IPS-NIHi7 (cell line): ENCODE measurements around the gene TMEM181.
"Not testable (repeated sequence)": the region's sequence is repeated elsewhere in the genome, so short reads cannot be mapped to it uniquely, and the experiment has no call there.

ENCODE experiments used
- DNase-seq: peaks from one replicate; pipeline ENCODE4 v3.0.0; 2012; ENCODE audit warnings: mixed read lengths; ENCODE audit errors: extremely low spot score

TMEM181 gene

GRCh38 chr6:158536891-158537798, 22.7 kb upstream of the TMEM181 start:
- peak; percentile 85 for DNase-seq

DNA sequence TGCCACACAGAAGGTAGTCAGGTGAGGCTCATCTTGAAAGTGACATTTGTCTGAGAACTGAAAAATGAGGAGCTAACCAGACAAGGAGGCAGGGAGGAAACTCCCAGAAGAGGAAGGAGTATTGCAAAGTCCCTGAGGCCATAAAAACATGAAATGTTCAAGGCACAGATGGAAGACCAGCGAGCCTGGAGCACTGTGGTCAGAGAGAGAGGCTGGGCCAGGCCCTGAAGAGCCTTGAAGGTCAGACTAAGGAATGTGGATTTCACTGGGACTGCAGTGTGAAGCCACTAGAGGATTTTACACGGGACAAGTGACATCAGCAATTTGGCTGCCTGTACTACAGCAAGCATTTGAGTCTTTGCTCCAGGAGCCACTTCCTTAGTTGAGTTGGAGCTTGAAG, 21.1 kb upstream of the TMEM181 start:
- DNase-seq: no peak

GRCh38 chr6:158539413-158539812, 20.5 kb upstream of the TMEM181 start:
- DNase-seq: no peak

GRCh38 chr6:158539881-158540280, 20.0 kb upstream of the TMEM181 start:
- no peak for DNase-seq

- no peak for DNase-seq
Observed at GRCh38 chr6:158543606-158544185, 16.2 kb upstream of the TMEM181 start.

GRCh38 chr6:158544428-158544827, 15.5 kb upstream of the TMEM181 start:
- DNase-seq: peak; percentile 47

DNA sequence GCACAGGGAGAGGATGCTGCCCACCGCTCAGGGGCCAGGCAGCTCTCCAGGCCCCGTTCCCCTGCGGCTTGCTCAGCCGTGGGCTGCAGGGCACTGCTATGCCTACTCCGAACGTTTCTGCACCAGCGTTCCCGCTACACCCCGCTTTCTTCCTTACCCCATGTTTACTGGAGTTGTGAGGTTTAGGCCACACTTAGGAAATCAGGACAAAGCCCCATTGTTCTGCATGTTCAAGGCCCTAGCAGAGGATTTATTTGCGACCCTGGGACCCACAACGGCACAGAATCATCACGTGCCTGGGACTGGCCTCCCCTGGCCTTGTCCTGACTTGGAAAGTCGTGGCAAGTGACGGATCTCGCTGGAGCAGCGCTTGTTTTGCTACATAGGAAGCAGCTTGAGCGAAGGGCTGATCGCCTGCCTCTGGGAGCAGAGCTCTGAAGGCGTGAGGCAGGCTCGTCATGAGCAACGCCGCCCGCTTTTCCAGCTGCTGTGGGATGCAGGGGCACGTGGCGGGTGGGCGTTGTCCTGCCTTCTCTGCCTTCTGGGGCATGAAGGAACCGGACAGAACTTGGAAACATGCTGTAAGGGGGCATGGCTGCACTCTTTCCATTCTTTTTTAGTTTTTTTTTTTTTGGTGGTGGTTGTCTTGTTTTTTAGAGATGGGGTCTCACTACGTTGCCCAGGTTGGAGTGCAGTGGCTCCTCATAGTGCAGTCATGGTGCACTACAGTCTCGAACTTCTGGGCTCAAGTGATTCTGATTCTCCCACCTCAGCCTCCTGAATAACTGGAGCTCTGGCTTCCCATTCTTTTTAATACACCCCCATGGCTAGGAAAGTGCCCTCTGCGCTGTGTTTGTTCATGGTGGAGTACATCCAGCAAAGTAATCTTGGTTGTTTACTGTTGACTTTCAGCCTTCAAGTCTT, 14.6 kb upstream of the TMEM181 start:
- no peak for DNase-seq

DNA sequence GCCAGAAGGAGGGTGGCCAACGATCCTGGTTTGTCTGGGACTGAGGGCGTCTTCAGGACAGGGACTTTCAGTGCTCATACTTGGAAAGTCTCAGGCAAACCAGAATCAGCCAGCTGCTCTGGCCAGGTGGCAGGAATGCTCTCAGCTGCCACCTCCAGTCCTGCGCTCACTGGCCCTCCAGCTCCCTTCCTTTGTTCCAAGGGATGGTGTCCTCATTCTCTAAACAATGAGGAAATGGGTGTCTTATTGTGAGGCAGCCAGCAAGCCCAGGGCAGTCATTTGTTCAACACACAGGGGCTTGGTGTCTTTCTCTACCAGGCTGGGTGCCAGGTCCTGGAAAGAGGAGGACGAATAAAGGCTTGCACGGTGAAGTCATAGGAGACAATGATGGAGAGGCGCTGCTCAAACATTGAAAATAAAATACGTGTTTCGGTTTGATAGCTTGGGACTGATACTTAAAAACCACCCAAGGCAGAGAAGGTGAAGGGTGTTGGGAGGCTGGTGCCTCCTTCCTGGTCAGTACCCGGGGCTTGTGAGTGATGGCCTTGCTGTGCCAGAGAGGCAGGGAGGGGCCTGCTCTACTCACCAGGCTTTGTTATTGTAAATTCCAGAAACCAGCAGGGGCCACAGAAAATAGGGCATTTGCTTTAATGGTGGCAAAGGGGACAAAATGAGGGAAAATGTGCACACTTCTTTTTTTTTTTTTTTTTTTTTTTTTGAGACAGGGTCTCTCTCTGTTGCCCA, 11.3 kb upstream of the TMEM181 start:
- no peak for DNase-seq

DNA sequence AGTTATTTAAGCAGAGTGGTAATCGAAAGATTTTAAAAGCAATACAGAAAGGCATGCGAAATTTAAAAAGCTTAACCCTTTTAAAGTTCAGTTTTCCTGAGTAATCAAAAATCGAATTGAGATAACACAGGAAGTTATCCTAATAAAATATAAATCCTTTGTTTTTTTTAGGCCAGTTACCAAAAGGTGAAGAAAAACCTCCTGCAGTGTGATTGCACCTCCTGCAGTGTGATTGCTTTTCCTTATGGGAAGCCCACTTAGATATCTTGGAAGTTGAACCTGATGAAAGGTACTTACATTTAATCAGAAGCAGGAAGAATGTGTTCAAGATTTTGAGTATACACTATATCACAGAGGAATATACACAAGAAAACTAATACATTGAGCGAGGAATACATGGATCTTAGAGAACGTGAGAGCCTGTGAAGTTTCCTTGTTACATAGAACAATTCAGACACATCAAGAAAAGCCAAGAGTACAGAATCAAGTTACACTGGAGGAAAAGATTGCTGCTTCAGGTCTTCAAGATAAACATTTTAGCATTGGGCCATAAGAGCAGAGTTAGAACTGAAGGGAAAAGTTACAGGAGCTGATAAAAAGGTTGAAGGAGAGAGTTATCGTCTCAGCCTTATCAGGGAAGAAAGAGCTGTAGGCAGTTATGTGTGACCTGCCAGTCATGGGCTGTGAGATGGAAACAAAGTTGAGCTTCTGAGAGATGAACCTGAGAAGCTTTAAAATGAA, 7.7 kb upstream of the TMEM181 start:
- DNase-seq: no peak

GRCh38 chr6:158552796-158553138, 7.1 kb upstream of the TMEM181 start:
- DNase-seq: no peak

- no peak for DNase-seq
Observed at GRCh38 chr6:158554611-158555361, 5.1 kb upstream of the TMEM181 start.

DNA sequence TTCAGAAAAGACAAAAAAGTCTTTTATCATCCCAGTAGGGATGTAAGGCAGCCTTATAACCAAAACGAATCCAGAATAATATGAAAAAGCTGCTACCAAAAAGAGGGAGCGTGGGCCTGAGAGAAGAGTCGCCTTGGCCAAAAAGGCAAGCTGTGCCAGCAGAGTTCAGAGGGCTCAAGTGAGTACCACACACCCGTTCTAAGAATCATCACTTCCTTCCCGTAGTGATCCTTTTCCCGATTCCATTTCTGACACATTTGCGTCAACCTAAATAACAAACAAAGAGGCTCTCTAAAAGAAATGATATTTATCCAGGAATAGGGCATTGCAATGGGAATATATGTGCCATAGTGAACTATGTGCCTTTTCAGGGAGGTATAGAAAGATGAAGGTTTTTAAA, 3.8 kb upstream of the TMEM181 start:
- DNase-seq: no peak

DNA sequence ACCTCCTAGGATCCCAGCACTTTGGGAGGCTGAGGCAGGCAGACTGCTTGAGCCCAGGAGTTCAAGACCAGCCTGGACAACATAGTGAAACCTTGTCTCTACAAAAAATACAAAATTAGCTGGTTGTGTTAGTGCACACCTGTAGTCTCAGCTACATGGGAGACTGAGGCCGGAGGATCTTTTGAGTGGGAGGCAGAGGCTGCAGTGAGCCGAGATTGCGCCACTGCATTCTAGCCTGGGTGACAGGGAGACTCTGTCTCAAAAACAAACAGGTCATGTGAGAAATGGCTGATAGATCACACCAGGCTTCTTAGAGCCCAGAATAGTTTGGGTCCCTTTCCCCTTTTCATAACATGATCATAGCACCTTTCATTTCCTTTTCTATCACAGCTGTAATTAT, 2.8 kb upstream of the TMEM181 start:
- not testable (repeated sequence) for DNase-seq

DNA sequence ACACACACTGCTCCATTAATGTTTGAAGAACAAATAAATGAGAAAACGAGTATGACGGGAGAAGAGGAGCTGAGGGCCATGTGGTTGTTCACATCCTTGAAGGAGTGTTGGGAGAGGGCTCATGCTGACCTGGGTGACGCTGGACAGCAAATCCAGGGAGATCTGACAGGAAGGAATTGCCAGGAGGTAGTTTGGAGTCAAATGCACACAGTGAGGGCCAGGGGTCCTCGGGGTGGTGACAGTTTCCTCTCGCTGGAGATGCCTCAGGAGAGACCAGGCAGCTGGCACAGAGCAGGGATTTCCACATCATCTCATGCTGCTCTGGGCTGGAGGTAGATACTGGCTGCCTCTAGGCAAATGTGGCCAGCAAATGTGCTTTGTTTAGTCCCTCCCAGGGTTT, 2.0 kb upstream of the TMEM181 start:
- no peak for DNase-seq

GRCh38 chr6:158558415-158559306, 1.2 kb upstream of the TMEM181 start:
- no peak for DNase-seq

GRCh38 chr6:158559338-158559894, 475 bp upstream of the TMEM181 start:
- no peak for DNase-seq

DNA sequence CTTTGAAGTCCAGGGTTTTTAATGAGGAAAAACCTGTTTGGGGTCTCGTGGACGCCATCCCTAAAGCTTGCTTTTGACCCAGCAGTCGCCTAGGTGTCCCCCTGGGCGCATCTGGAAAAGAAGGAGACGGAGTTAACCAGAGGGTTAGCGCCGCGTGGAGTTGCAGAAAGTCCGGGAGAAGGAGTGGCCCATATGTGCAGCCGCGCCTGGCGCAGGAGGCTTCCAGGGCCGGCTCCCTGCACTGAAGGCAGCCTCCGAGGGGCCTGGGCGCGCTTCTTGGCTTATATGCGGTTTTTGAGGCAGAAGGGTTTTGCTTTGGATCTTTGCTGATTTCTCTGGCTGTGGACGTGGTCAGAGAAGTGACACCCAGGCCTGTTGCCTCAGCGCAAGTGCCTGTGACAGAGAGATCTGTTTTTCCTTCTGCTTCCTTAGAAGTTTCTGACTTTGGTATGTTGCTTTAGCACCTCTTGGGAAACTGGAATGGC, 987 bp downstream of the TMEM181 start:
- no peak for DNase-seq

- DNase-seq: no peak
Observed at GRCh38 chr6:158561321-158561884, 1.5 kb downstream of the TMEM181 start.
